CD8-positive, alpha-beta memory T cell (primary cell): ENCODE data around the gene RPL12. TPM values are rescaled to one million over a fixed set of nuclear protein-coding genes. Genes with fewer than 3 reads are reported as not detected.

ENCODE experiments used
- CTCF ChIA-PET: fragments of 350-600 bp; sonication (Branson Sonifier 250); formaldehyde crosslinking; loops from one replicate; lab custom pipeline; 2021; ENCODE audit warnings: antibody characterized with exemption; lab: Charles Lee
- POLR2A ChIA-PET: fragments of 350-600 bp; sonication (Branson Sonifier 250); formaldehyde crosslinking; loops from one replicate; lab custom pipeline; 2021; ENCODE audit warnings: antibody characterized with exemption; lab: Charles Lee
- DNase-seq, 5 donors: peaks; one replicate each; pipeline versions ENCODE4 v3.0.0 to v3.0.0-alpha.2; 2020 to 2022; ENCODE audit warnings: mixed read lengths in 1 of 5
- H3K27ac ChIP-seq: one replicate; pipeline ENCODE4 v1.7.0; 2013; ENCODE audit warnings: low read depth, mild to moderate bottlenecking, low read length, moderate library complexity
- H3K27me3 ChIP-seq: 2 replicates; pipeline ENCODE4 v1.7.0; 2013; ENCODE audit warnings: low read length, mild to moderate bottlenecking; ENCODE audit not compliant: insufficient read depth, poor library complexity, severe bottlenecking
- H3K36me3 ChIP-seq: 2 replicates; pipeline ENCODE4 v1.7.0; 2013; ENCODE audit warnings: mild to moderate bottlenecking, low read length, moderate library complexity; ENCODE audit not compliant: insufficient read depth
- H3K4me1 ChIP-seq: 2 replicates; pipeline ENCODE4 v1.7.0; 2013; ENCODE audit warnings: mild to moderate bottlenecking, low read length, moderate library complexity; ENCODE audit not compliant: insufficient read depth
- H3K4me3 ChIP-seq: 2 replicates; pipeline ENCODE4 v1.7.0; 2013; ENCODE audit warnings: mild to moderate bottlenecking, low read length
- H3K9me3 ChIP-seq: 2 replicates; pipeline ENCODE4 v1.7.0; 2013; ENCODE audit warnings: mild to moderate bottlenecking, low read length
- H3K27ac Mint-ChIP-seq, 8 donors: one replicate each; pipeline ENCODE4 v1.8.0; 2020 to 2021; ENCODE audit warnings: mixed read lengths in 8 of 8, mild to moderate bottlenecking in 6 of 8, inconsistent platforms in 3 of 8, moderate library complexity in 3 of 8
- H3K27me3 Mint-ChIP-seq, 2 donors: one replicate each; pipeline ENCODE4 v1.8.0; 2020 to 2021; ENCODE audit warnings: mixed read lengths in 2 of 2, mild to moderate bottlenecking in 1 of 2, moderate library complexity in 1 of 2
- H3K36me3 Mint-ChIP-seq, 3 donors: one replicate each; pipeline ENCODE4 v1.8.0; 2020 to 2021; ENCODE audit warnings: mixed read lengths in 3 of 3, inconsistent platforms in 1 of 3, mild to moderate bottlenecking in 1 of 3
- H3K4me1 Mint-ChIP-seq, 3 donors: one replicate each; pipeline ENCODE4 v1.8.0; 2020 to 2021; ENCODE audit warnings: mixed read lengths in 3 of 3, inconsistent platforms in 1 of 3, mild to moderate bottlenecking in 1 of 3
- H3K4me3 Mint-ChIP-seq, 7 donors: one replicate each; pipeline ENCODE4 v1.8.0; 2020 to 2021; ENCODE audit warnings: mixed read lengths in 7 of 7, mild to moderate bottlenecking in 6 of 7, moderate library complexity in 4 of 7, inconsistent platforms in 2 of 7
- H3K9me3 Mint-ChIP-seq, 5 donors: one replicate each; pipeline ENCODE4 v1.8.0; 2020 to 2022; ENCODE audit warnings: mixed read lengths in 5 of 5, mild to moderate bottlenecking in 3 of 5, moderate library complexity in 2 of 5, inconsistent platforms in 1 of 5
- polyA plus RNA-seq: library from polyadenylated mRNA; unstranded; fragments of 300-500 nt; fragmentation: Illumina TruSeq; gene quantifications from one replicate; pipeline ENCODE4 v1.2.3, GENCODE V29; 2021
- total RNA-seq, 2 experiments: library from RNA; stranded (reverse); gene quantifications; one replicate each; pipeline ENCODE4 v1.2.3, GENCODE V29; 2021

Gene RPL12
- total and polyA plus RNA-seq, 3 experiments from 2014 or later: 1,457 to 1,549 (median 1,533) TPM

- Mint-ChIP-seq H3K4me1 (peaks cover 30 to 37% (median 33%) of the 10 kb centered on the region in 3 donors), H3K27me3 (no peaks in the 10 kb centered on the region), H3K4me3 (no peak overlapping the region), H3K36me3 (peaks cover 0 to 8% (median 0%) of the 10 kb centered on the region in 3 donors), H3K9me3 (no peaks in the 10 kb centered on the region), H3K27ac (peak overlapping the region in 1 of 8 donors; percentile 46)
- no peak for DNase-seq
- ChIA-PET POLR2A (interaction anchor here (0.7 kb wide), 1 partner anchor 196 kb away, joined by 5 read pairs; no protein-coding TSS in a partner anchor), CTCF (interaction anchor here (1.0 kb wide), 1 partner anchor 12 kb away, joined by 3 read pairs; no protein-coding TSS in a partner anchor)
- no peak overlapping the region for H3K27ac ChIP-seq
- peaks cover 25% of the 10 kb centered on the region for H3K4me1 ChIP-seq
- H3K9me3 ChIP-seq: no peaks in the 10 kb centered on the region
- H3K4me3 ChIP-seq: no peak overlapping the region
- H3K36me3 ChIP-seq: no peaks in the 10 kb centered on the region
- H3K27me3 ChIP-seq: no peaks in the 10 kb centered on the region
Observed at GRCh38 chr9:127421057-127421456, 30.1 kb downstream of the RPL12 start.

- ChIA-PET POLR2A (no interaction called here), CTCF (interaction anchor here (0.7 to 1.8 kb wide), 2 partner anchors 205 to 502 kb away, joined by 3 to 6 read pairs; no protein-coding TSS in a partner anchor)
- peaks cover 16 to 20% (median 16%) of the 10 kb centered on the region in 3 donors for H3K4me1 Mint-ChIP-seq
- no peaks in the 10 kb centered on the region for H3K27me3 ChIP-seq
- no peak overlapping the region for H3K4me3 Mint-ChIP-seq
- H3K9me3 ChIP-seq: no peaks in the 10 kb centered on the region
- H3K27ac Mint-ChIP-seq: no peak overlapping the region
- no peaks in the 10 kb centered on the region for H3K9me3 Mint-ChIP-seq
- H3K27ac ChIP-seq: no peak overlapping the region
- peaks cover 0 to 6% (median 0%) of the 10 kb centered on the region in 3 donors for H3K36me3 Mint-ChIP-seq
- H3K4me1 ChIP-seq: peaks cover 12% of the 10 kb centered on the region
- DNase-seq: no peak
- peaks cover 0 to 7% of the 10 kb centered on the region in 2 donors for H3K27me3 Mint-ChIP-seq
- H3K36me3 ChIP-seq: no peaks in the 10 kb centered on the region
- no peak overlapping the region for H3K4me3 ChIP-seq
Observed at GRCh38 chr9:127419348-127419747, 31.9 kb downstream of the RPL12 start.

- H3K4me3 ChIP-seq: no peak overlapping the region
- H3K27ac ChIP-seq: no peak overlapping the region
- H3K36me3 ChIP-seq: no peaks in the 10 kb centered on the region
- no peaks in the 10 kb centered on the region for H3K36me3 Mint-ChIP-seq
- peak; percentile 13 to 66 (median 35) for DNase-seq
- POLR2A ChIA-PET: no interaction called here
- peak overlapping the region in 1 of 7 donors; percentile 65 for H3K4me3 Mint-ChIP-seq
- H3K27me3 Mint-ChIP-seq: peaks cover 2 to 14% of the 10 kb centered on the region in 2 donors
- peaks cover 6% of the 10 kb centered on the region for H3K4me1 ChIP-seq
- no peak overlapping the region for H3K27ac Mint-ChIP-seq
- no peaks in the 10 kb centered on the region for H3K27me3 ChIP-seq
- no peaks in the 10 kb centered on the region for H3K9me3 ChIP-seq
- CTCF ChIA-PET: interaction anchor here (1.8 kb wide), 1 partner anchor 203 kb away, joined by 6 read pairs; no protein-coding TSS in a partner anchor
- H3K4me1 Mint-ChIP-seq: peaks cover 4 to 7% (median 4%) of the 10 kb centered on the region in 3 donors
- no peaks in the 10 kb centered on the region for H3K9me3 Mint-ChIP-seq
Observed at GRCh38 chr9:127418037-127418471, 33.2 kb downstream of the RPL12 start.

- H3K4me1 Mint-ChIP-seq: peaks cover 0 to 2% (median 0%) of the 10 kb centered on the region in 3 donors
- POLR2A ChIA-PET: no interaction called here
Observed at GRCh38 chr9:127417131-127418036, 33.8 kb downstream of the RPL12 start.

GRCh38 chr9:127415657-127416056 lies 35.5 kb downstream of the RPL12 start:
- no peak overlapping the region for H3K4me3 Mint-ChIP-seq
- H3K36me3 Mint-ChIP-seq: no peaks in the 10 kb centered on the region
- DNase-seq: no peak
- H3K4me3 ChIP-seq: no peak overlapping the region
- peaks cover 4 to 31% of the 10 kb centered on the region in 2 donors for H3K27me3 Mint-ChIP-seq
- no peaks in the 10 kb centered on the region for H3K9me3 ChIP-seq
- CTCF ChIA-PET: interaction anchor here (0.9 kb wide), 1 partner anchor 201 kb away, joined by 3 read pairs; no protein-coding TSS in a partner anchor
- peak overlapping the region in 1 of 8 donors; percentile 74 for H3K27ac Mint-ChIP-seq
- POLR2A ChIA-PET: no interaction called here
- H3K4me1 Mint-ChIP-seq: peaks cover 0 to 2% (median 0%) of the 10 kb centered on the region in 3 donors
- H3K4me1 ChIP-seq: no peaks in the 10 kb centered on the region
- no peaks in the 10 kb centered on the region for H3K9me3 Mint-ChIP-seq
- H3K27me3 ChIP-seq: no peaks in the 10 kb centered on the region
- no peaks in the 10 kb centered on the region for H3K36me3 ChIP-seq
- H3K27ac ChIP-seq: no peak overlapping the region

More at GRCh38 chr9:127417131-127418036, 33.8 kb downstream of the RPL12 start:
- Histone ChIP-seq H3K4me3 (no peak overlapping the region), H3K4me1 (no peaks in the 10 kb centered on the region), H3K9me3 (no peaks in the 10 kb centered on the region), H3K27me3 (no peaks in the 10 kb centered on the region), H3K36me3 (no peaks in the 10 kb centered on the region), H3K27ac (no peak overlapping the region)
- DNase-seq: no peak
- Mint-ChIP-seq H3K27me3 (peaks cover 2 to 19% of the 10 kb centered on the region in 2 donors), H3K27ac (no peak overlapping the region), H3K36me3 (no peaks in the 10 kb centered on the region), H3K4me3 (peak overlapping the region in 1 of 7 donors; percentile 32), H3K9me3 (no peaks in the 10 kb centered on the region)
- CTCF ChIA-PET: interaction anchor here (1.4 to 1.8 kb wide), 2 partner anchors 18 to 203 kb away, joined by 4 to 6 read pairs; no protein-coding TSS in a partner anchor

DNA sequence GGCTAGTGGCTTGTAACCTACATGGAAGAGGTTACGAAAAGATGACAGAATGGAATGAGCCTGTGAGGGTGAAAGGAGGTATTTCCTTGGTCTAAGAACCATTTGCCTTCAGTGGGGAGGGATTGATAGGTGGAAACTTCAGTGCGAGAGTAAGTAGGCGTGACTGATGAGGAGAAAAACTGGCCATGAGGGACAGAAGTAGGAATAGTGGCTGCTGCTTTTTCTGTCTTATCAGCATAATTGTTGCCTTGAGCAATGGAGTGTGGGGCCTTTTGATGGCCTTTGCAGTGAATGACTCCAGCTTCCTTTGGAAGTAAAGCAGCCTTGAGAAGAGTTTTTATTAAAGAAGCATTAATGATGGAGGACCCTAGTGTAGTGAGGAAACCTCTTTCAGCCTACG lies 36.1 kb downstream of the RPL12 start:
- no peak overlapping the region for H3K4me3 Mint-ChIP-seq
- Histone ChIP-seq H3K9me3 (no peaks in the 10 kb centered on the region), H3K27me3 (no peaks in the 10 kb centered on the region), H3K4me1 (no peaks in the 10 kb centered on the region), H3K36me3 (no peaks in the 10 kb centered on the region), H3K4me3 (no peak overlapping the region), H3K27ac (no peak overlapping the region)
- no peaks in the 10 kb centered on the region for H3K36me3 Mint-ChIP-seq
- DNase-seq: no peak
- no peaks in the 10 kb centered on the region for H3K9me3 Mint-ChIP-seq
- ChIA-PET CTCF (interaction anchor here (0.9 kb wide), 1 partner anchor 201 kb away, joined by 3 read pairs; no protein-coding TSS in a partner anchor), POLR2A (no interaction called here)
- peaks cover 0 to 2% (median 0%) of the 10 kb centered on the region in 3 donors for H3K4me1 Mint-ChIP-seq
- H3K27ac Mint-ChIP-seq: no peak overlapping the region
- peaks cover 4 to 31% of the 10 kb centered on the region in 2 donors for H3K27me3 Mint-ChIP-seq

DNA sequence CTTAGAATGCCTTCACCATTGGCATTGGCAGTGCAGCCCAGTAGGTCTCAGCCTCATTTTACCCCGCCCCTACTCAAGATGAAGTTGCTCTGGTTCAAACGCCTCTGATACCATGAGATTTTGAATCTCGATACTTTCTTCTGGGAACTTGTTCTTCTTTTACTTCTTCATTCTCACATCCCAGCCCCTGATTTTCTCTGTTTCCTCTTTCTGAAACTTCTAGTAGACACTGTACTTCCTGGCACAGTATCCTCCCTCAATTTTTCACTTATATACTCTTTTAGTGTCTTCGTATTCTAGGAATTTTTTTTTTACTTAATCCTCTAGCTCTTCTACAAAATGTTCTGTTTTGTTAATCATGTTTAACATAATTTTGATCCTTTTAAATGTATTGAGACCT lies 40.1 kb downstream of the RPL12 start:
- ChIA-PET POLR2A (no interaction called here), CTCF (no interaction called here)
- Mint-ChIP-seq H3K9me3 (no peaks in the 10 kb centered on the region), H3K27me3 (peaks cover 7 to 42% of the 10 kb centered on the region in 2 donors), H3K27ac (no peak overlapping the region), H3K4me1 (no peaks in the 10 kb centered on the region), H3K4me3 (no peak overlapping the region), H3K36me3 (no peaks in the 10 kb centered on the region)
- Histone ChIP-seq H3K36me3 (no peaks in the 10 kb centered on the region), H3K27ac (no peak overlapping the region), H3K9me3 (no peaks in the 10 kb centered on the region), H3K27me3 (no peaks in the 10 kb centered on the region), H3K4me1 (no peaks in the 10 kb centered on the region), H3K4me3 (no peak overlapping the region)
- no peak for DNase-seq
